Measurements from ENCODE around the gene OSBP.

GRCh38 chr11:59542142-59542810 lies 73.3 kb downstream of the OSBP start:
- TF ChIP-seq POLR2A (IDR thresholded peaks at IDR 0.05; ENCODE audit: low read depth, low read length) (no peak), MYC (IDR thresholded peaks at IDR 0.05; ENCODE audit: low read depth, low read length) (no peak), CTCF (IDR thresholded peaks at IDR 0.05; ENCODE audit: extremely low read depth in 1 of 2, insufficient read depth in 1 of 2, low read depth in 1 of 2, low read length in 2 of 2) (no peak)
